DMS53 treated with DMSO at 0.1 percent for 48 hours (cell line): ENCODE results near the gene AIRE.

ENCODE experiments used
- DNase-seq: peaks from one replicate; lab custom pipeline; 2025; ENCODE audit not compliant: unreplicated experiment; lab: John Stamatoyannopoulos, UW

AIRE gene

GRCh38 chr21:44303490-44303981 is 17.9 kb downstream of the AIRE start:
- DNase-seq: no peak

GRCh38 chr21:44304011-44304616 is 18.4 kb downstream of the AIRE start:
- DNase-seq: no peak

GRCh38 chr21:44304877-44305293 is 19.2 kb downstream of the AIRE start:
- peak; percentile 5 for DNase-seq

- DNase-seq: no peak
These were observed 20.0 kb downstream of the AIRE start for GRCh38 chr21:44305691-44306090.

- no peak for DNase-seq
These were observed 21.4 kb downstream of the AIRE start for GRCh38 chr21:44306936-44307704.

- DNase-seq: no peak
These were observed 25.2 kb downstream of the AIRE start for GRCh38 chr21:44310628-44311507.

- DNase-seq: no peak
These were observed 26.4 kb downstream of the AIRE start for GRCh38 chr21:44312089-44312488.

GRCh38 chr21:44312716-44313115 is 27.0 kb downstream of the AIRE start:
- no peak for DNase-seq

- no peak for DNase-seq
These were observed 27.8 kb downstream of the AIRE start for GRCh38 chr21:44313451-44313850.

- no peak for DNase-seq
These were observed 28.5 kb downstream of the AIRE start for GRCh38 chr21:44314128-44314527.

GRCh38 chr21:44314561-44314960 is 28.9 kb downstream of the AIRE start:
- DNase-seq: no peak

GRCh38 chr21:44315691-44316203 is 30.1 kb downstream of the AIRE start:
- DNase-seq: no peak

- DNase-seq: no peak
These were observed 30.7 kb downstream of the AIRE start for GRCh38 chr21:44316277-44316900.

- no peak for DNase-seq
These were observed 31.6 kb downstream of the AIRE start for GRCh38 chr21:44317241-44317782.

GRCh38 chr21:44317871-44318270 is 32.2 kb downstream of the AIRE start:
- DNase-seq: no peak

GRCh38 chr21:44318489-44319285 is 33.0 kb downstream of the AIRE start:
- no peak for DNase-seq

- DNase-seq: no peak
These were observed 33.9 kb downstream of the AIRE start for GRCh38 chr21:44319407-44320065.

GRCh38 chr21:44320847-44321246 is 35.2 kb downstream of the AIRE start:
- DNase-seq: no peak

GRCh38 chr21:44321846-44322450 is 36.3 kb downstream of the AIRE start:
- DNase-seq: no peak
